Activated CD8-positive, alpha-beta memory T cell treated with anti-CD3 and anti-CD28 coated beads, Interleukin-2, amount 50 U/mL, for 24 hours (primary cell): ENCODE data around the gene BBS12.

Experiments used
- DNase-seq: peaks from one replicate; pipeline ENCODE4 v3.0.0-alpha.2; 2020; ENCODE audit errors: extremely low read depth

Gene BBS12

DNA sequence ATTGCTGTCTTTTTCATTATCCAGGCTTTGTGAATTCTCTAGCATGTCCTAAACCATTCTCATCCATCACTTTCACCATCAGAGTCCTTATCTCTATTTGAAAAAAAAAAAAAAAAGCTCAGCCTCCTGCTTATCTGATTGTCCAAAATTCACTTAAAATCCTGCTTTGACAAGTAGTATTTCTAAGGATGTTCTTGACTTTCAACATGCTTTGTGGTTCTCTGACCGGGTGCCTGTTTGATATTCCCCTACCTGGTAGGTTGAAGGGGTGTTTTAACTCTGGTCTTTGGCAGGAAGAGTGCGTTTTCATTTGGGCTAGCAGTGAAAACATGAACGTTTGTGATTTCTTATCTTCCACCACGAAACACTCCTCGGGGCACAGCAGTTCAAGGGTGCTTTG is 17.3 kb upstream of the BBS12 start:
- DNase-seq: no peak

DNA sequence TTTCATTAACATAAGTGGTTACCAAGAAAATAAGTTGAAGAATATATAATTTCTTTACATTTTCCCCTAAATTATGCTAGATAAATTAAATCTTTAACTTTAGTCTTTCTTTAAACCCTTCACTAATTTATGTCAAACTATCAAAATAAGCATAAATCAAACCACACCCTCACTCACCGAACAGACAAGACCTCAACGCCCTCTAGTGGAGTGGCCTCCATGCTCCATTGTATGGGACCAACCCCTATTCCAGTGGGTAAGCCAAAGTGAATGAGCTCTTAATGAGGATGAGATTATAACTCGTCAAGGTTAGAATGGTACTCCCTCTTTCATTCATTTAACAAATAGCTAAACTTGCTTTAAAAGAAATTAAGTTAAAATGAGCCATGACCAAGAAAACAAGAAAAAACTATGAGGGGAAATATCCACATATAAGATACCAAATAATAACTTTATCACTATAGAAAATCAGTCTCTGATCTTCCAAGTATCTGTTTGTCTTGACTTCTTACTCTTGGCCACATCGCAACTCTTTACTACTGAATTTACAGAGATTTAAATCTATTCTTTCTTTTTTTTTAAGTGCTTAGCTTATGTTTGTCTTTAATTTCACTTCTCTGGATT is 15.6 kb upstream of the BBS12 start:
- DNase-seq: peak; percentile 50

DNA sequence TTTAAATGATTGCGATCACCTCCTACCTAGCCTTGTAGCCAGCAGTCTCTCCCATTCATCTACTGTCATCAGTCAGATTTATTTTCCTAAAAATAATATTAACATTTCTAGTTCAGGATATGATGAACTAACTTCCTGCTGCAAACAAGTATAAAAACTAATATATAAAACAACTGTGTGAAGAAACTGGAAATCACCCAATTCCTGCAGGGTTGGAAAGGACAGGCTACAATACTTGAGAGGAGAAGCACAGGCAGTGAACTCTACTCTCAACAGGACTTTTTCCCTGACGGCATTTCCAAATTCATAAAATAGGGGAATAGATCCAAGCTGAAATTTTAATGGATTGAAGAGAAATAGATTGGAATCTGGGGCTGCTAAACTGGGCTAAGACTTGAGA is 14.2 kb upstream of the BBS12 start:
- no peak for DNase-seq

DNA sequence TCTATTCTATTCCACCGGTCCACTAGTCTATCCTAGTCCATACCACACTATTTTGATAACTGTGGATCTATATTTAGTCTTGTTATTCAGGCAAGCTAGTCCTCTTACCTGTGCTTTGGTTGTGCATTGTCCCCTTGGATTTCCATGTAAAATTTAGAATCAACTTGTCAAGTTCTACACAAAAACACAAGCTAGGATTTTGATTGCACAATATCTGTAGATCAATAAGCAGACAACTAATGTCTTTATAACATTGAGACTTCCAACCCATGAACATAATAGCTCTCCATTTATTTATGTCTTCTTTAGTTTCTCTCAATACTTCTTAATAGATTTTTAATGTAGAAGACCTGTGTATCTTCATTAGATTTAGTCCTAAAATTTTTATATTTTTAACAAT is 10.2 kb upstream of the BBS12 start:
- DNase-seq: no peak

DNA sequence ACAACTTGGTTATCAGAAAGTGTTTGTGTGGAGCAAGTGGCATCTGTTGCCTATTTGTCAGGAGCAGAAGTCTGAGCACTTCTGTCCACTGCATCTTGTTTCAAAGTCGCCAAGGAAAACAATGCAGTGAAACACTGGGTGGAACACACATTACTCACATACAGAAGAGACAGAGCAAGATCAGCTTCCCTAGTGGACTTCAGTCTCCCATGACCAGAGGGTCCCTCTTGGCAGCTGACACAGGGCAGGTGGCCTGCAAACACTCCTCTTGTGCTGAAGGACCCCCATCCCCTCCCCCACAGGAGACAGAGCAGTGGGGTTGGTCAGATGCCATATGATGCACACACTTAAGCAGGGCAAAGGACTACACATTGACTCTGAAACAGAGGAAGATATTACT is 3.6 kb upstream of the BBS12 start:
- DNase-seq: no peak

DNA sequence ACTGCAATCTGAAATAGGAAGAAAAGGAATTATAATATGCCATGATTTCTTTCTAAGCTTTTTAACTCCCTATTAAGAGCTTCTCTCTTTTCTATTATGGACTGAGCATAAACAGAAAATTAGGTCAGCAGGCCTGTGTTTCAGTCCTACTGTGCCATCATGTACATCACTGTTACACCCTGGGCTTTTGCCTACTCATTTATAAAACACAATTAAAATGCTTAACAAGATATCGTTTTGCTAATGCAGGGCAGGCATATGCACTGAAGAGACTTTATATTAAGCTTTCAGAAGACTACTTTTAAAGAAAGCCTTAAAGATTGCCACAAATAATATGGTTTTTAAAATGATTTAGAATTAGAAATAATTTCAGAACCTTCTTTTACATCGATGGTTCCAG is 828 bp upstream of the BBS12 start:
- no peak for DNase-seq

DNA sequence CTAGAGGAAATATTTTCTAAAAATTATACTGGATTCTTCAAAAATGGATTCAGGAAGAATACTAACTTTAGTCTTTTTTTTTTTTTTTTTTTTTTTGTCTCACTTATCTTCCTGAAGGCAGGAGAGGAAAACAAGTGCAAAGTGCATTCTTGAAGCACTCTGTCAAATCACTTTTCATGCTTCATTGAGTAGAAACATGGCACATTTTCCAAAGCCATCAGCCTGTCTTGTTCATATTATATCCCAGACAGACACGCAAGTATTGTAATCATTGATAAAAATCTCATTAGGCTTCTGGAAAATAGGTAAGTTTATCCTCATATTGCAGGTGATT is 1.2 kb downstream of the BBS12 start:
- no peak for DNase-seq

DNA sequence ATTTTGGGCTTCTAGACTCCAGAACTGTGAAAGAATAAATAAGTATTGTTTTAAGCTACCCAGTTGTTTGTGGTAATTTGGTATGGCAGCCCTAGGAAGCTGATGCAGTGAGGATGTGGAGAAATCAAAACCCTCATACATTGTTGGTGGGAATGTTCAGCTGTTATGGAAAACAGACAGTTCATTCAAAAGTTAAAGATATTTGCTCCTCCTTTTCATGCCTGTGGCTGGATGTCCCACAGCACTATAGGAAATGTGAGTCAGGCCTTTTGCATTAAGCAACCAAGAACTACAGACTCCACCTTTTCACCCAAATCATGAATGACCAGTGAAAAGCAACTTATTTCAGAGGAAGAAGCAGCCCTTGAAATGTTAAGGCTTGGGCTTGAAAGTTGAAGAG is 6.7 kb downstream of the BBS12 start:
- DNase-seq: no peak

DNA sequence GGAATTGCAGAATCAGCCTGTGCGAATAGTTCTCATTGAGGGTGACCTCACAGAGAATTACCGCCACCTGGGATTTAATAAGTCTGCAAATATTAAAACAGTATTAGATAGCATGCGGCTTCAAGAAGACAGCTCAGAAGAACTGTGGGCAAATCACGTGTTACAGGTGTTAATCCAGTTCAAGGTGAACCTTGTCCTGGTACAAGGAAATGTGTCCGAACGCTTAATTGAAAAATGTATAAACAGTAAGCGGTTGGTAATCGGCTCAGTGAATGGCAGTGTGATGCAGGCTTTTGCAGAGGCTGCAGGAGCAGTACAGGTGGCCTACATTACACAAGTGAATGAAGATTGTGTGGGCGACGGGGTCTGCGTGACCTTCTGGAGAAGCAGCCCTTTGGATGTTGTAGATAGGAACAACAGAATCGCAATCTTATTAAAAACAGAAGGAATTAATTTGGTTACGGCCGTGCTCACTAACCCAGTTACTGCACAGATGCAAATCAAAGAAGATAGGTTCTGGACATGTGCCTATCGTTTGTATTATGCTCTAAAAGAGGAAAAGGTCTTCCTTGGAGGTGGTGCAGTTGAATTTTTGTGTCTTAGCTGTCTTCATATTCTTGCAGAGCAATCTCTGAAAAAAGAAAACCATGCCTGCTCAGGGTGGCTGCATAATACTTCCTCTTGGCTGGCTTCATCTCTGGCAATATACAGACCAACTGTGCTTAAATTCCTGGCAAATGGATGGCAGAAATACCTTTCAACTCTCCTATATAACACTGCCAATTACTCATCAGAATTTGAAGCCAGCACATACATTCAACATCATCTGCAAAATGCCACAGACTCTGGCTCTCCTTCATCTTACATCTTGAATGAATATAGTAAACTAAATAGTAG is 10.7 kb downstream of the BBS12 start:
- no peak for DNase-seq

DNA sequence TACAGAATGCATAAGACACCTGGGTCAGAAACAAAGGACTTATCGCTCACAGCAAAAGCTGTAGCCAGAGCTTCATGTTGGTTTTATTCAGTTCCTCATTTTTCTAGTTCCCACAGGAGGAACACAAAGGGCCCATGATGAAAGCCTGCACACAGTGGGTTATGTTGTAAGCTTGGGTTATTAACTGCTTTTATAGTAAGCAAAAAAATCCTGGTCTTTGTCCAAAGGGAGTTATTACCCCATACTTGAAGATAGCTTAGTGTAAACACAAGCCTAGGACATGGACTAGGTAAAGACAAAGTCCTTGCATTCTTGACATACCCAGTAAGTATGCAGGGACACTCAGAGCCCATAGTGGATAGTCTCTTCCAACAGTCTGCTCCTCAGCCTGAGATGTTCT is 11.7 kb downstream of the BBS12 start:
- DNase-seq: no peak

DNA sequence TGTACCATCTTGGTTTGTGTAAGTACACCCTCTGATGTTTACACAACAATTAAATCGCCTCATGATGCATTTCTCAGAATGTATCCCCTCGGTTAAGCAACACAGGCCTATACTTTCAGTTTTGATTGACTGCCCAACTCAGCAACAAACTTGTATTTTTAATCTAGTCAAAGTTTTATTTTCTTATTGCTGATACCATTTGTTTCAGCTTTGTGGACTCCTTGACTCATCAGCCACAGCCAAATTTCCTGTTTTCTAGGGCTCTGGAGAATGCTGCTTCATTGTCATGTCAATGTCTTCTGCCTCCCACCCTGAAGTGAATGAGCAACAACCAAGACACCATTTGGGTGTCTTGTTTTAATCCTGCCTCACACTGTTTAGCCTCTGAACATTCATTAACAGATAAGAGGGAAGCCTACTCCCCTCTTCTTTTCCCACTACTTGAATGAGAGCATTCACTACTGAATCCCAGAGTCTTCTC is 14.0 kb downstream of the BBS12 start:
- no peak for DNase-seq

DNA sequence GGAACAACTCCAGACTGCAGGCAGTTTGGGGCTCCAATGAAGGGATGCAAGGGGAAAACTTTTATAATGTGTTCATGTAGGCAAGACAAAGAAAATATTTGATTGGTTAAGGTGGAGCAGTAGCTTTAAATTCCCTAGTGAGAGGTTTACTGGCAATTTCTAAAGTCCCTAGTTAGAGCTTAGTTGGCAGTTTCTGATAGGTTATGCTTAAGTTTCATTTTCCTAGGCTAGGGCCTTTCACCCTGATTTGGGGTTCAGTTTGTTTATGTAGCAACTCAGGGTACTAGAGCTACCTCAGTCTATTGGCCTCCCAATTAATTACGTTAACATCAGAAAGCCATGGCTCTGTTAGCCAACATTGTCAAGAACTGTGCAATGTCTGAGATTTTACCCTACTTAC is 14.6 kb downstream of the BBS12 start:
- DNase-seq: no peak

DNA sequence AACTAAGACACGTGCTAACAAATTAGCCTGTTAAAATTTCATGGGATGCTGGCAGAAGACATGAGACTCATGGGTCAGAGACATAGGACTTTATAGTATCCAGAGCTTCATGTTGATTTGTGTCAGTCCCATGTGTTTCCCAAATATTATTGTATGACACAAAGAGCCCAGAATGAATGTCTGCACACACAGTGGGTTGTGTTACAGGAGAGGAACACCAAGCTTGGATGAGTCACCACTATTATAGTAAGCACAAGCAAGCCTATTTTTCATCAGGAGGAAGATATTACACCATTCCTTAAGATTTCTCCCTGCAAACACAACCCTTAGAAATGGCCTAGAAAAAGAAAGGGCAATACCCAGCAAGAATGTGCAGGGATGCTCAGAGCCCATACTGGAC is 15.4 kb downstream of the BBS12 start:
- no peak for DNase-seq

DNA sequence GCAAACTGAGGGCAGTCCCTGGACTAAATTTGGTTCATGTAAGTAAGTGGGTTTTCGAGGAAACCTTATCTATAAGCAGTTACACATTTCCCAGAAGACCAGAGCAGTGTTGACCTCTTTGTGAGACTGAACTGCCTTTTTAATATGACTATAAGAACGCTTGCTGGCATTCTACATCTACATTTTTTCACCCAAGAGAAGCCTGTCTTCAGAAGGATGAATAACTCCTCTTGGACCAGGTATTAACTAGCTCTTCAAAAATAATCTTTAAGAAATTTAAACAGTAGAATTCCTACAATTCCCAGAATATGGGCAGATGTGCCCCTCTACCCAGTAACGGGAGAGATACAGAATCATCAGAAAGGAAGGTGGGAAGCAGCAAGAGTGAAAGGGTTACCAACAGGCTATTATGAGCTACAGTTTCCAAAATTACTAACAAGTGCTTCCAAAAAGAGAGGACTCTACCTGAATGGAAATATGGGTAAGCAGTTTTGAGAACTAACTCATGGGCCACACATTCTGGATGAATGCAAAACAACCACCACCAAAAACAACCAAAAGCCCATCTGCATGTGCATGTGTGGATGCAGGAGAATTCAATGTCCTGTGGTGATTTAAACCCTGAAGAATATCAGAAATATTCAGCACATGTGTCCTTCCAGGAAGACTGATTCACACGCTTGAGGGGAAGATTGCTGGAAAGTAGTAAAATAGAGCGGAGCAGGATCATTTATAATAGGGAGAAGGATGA is 17.4 kb downstream of the BBS12 start:
- DNase-seq: no peak

DNA sequence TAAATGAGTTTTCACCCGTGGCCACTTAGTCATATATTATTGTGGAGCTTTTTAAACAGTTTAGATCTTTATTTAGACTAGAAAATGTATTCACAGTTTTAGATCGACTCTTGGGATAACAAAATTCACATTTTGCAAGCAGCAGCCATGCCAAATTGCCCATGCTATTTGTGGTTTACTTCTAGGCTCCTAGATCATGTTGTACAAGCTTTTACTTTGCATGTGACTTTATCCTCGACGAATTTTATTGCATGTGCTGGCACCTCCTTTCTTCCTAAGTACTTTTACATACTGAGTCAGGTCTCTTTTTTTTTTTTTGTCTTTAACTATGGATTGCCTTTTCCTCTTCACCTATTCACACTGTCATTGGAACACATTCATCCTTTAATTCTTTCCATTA is 23.2 kb downstream of the BBS12 start:
- no peak for DNase-seq

DNA sequence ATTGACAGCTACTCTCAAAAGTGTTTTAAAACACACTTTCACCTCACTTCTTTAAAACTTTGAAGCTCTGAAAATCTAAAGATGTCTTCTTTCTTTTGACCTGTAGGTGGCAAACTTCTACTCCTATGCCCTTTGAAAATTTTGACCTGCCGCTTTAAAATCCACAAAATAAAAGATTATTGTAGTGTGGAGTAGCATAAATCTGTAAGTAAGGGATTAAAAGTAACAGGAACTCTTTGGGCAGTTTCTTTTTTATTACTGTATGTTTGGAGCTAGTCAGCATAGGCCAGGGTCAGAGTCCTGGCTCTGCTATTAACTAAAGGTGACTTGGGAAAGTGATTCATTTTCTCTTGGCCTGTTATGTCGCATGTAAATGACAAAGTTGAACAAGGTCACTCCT is 25.5 kb downstream of the BBS12 start:
- no peak for DNase-seq

DNA sequence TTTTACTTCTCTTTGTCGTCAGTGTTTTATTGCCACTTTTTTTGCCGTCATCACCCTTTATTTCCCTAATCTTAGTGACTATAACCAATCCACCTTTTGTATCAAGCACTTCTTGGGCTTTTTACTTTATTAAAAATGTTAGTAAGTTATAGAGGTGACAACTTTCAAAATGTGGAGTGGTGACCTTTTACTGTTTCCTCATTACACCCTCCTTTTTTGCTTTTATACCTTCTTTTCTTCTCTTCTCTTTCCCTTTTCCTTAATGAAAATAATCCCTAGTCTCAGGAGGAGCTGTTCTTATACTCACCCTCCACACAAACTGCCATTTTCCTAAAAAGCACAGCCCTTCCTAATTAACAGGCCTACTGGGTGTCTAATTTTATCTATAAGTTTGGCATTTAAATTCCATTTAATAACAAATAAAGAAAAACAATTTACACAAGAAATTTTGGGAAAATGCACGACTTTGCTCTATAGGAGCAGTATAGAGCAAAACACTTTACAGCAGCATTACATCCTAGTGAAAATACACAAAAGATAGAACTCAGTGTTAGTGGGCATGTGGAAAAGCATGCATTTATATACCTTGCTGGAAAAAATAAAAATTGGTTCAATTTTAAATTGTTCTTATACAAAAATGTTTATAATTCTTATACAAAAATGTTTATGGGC is 27.3 kb downstream of the BBS12 start:
- no peak for DNase-seq

DNA sequence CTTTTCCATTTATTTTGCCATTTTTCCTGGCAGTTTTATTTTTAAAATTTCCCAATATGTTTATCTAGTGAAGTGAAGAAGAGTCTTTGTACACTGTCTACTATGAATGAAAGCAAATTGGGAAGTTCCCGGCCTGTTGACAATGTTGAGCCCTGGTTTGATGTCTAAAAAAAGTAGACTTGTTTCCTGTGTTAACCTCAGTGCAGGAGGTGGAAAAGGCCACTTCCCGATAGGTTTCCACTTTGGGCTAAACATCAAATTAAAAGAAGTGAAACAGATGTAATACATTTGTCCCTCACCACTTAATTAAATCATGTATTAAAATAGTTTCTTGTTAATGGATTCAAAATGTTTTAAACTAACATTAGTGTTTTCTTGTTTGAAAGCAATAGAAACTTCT is 30.0 kb downstream of the BBS12 start:
- DNase-seq: no peak

DNA sequence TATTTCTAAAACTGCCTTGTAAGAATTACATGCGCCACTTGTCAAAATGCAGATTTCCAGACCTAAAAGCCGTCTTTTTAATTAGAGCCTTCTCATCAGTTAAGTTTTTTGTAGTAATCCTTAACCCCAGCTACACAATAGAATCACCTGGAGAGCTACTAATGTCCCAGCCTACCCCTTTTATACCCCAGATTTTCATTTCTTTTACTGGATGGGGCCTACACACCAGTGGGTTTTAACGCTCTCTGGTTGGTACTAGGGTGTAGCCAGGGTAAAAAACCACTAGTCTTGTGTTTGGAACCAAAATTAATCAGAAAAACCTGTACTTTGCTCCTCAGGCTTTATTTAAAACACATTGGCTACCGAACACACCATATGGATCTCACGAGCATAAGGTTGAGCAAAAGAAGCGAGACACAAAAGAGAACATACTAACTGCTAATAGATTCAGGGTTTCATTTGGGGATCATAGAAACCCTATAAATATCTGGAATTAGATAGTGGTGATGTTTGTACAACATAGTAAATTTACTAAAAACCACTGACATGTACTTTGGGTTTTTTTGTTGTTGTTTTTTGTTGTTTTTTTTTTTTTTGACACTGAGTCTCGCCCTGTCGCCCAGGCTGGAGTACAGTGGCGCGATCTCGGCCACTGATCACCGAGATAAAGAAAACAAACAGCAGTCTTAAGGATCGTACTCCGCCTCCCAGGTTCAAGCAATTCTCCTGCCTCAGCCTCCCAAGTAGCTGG is 30.6 kb downstream of the BBS12 start:
- DNase-seq: no peak

DNA sequence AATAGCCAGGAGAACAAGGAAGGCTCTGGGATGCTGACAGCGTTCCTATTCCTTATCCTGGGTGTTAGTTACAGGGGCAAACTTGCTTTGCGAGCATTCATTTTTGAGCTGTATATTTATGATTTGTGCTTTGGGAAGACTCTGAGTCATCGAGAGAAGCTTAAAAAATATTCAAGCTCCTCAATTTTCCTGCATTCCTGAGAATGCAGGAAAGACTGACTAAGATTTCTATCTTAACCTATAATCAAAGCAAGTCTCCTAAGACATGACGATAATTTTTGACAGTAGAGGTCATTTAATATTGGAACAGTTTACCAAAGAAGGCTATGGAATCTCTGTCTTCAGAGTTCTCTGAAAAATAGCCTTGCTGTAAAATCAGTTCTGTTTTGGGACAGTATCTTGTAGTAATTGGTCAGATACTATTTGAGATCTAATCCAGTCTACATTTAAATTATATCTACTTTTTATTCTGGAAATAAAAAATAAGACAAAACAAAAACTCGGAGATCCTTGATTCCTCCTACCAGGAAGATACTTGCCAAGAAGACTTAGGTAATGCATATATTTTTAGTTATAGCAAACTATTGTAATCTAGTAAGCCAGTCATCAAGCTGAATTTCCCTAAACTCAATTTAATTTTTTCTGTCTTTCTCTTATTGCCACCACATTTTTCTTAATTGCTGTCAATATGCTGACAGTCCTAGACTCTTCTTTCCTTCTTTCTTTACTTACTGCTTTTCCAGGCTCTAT is 31.7 kb downstream of the BBS12 start:
- no peak for DNase-seq

DNA sequence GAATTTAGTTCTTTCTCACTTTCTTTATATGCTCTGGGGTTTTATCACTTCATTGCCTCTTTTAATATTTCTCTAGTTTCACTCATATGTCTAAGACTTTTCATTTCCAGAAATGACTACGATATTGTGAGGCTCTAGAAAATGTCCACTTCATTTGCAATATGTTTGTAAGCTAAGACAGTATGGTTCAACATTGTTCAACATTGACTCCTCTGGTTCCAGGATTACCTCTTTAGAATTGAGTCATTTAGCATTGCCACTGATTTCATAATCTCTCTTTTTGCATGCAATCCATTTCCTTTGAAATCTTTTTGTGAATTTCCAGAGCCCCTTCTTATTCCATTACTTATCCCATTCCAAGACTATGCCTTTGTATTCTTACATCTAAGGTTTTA is 32.3 kb downstream of the BBS12 start:
- no peak for DNase-seq
